CD4-positive, alpha-beta T cell treated with Interleukin-15 for 4 hours (primary cell): Measurements from ENCODE around the gene CCDC74B.
A peak's percentile ranks its signal among the peaks of the same experiment; 100 is the strongest.
"Not testable (repeated sequence)": the region's sequence is repeated elsewhere in the genome, so short reads cannot be mapped to it uniquely, and the experiment has no call there.

Experiments
- DNase-seq: peaks from one replicate; pipeline ENCODE4 v3.0.0-alpha.2; 2020; ENCODE audit warnings: low spot score

The CCDC74B gene

GRCh38 chr2:130145006-130145414 lies at the start of gene CCDC74B:
TSS of gene CCDC74B (minus strand) at chr2:130145112. CDS start at chr2:130144996, 116 bp downstream.
- peak; percentile 54 for DNase-seq

GRCh38 chr2:130193824-130194223 lies 48.9 kb upstream of the CCDC74B start:
- not testable (repeated sequence) for DNase-seq

GRCh38 chr2:130192451-130192850 lies 47.5 kb upstream of the CCDC74B start:
- not testable (repeated sequence) for DNase-seq

GRCh38 chr2:130191319-130191718 lies 46.4 kb upstream of the CCDC74B start:
- DNase-seq, result not testable (repeated sequence)

- no peak for DNase-seq
These were observed 45.3 kb upstream of the CCDC74B start for GRCh38 chr2:130190237-130190636.

GRCh38 chr2:130188958-130189357 lies 44.0 kb upstream of the CCDC74B start:
- not testable (repeated sequence) for DNase-seq

- not testable (repeated sequence) for DNase-seq
These were observed 43.2 kb upstream of the CCDC74B start for GRCh38 chr2:130187859-130188792.

GRCh38 chr2:130187268-130187667 lies 42.4 kb upstream of the CCDC74B start:
- no peak for DNase-seq

- DNase-seq, result no peak
These were observed 41.5 kb upstream of the CCDC74B start for GRCh38 chr2:130186391-130186790.

- DNase-seq, result no peak
These were observed 41.0 kb upstream of the CCDC74B start for GRCh38 chr2:130185896-130186295.

GRCh38 chr2:130185436-130185835 lies 40.5 kb upstream of the CCDC74B start:
- no peak for DNase-seq

- DNase-seq, result no peak
These were observed 38.8 kb upstream of the CCDC74B start for GRCh38 chr2:130183512-130184373.

GRCh38 chr2:130182826-130183511 lies 38.1 kb upstream of the CCDC74B start:
- DNase-seq, result not testable (repeated sequence)

- peak; percentile 91 for DNase-seq
These were observed 37.2 kb upstream of the CCDC74B start, which contains the start of gene MZT2B for GRCh38 chr2:130181880-130182682. TSS of gene MZT2B (plus strand) at chr2:130182262. CDS start at chr2:130182283, 21 bp downstream.

- DNase-seq, result peak; percentile 98
These were observed 36.5 kb upstream of the CCDC74B start, which contains the start of gene SMPD4 for GRCh38 chr2:130181325-130181879. TSS of gene SMPD4 (minus strand) at chr2:130181602. CDS start at chr2:130176592, 5,010 bp downstream.

GRCh38 chr2:130180404-130181324 lies 35.8 kb upstream of the CCDC74B start:
- not testable (repeated sequence) for DNase-seq

GRCh38 chr2:130174866-130175265 lies 30.0 kb upstream of the CCDC74B start:
- DNase-seq, result not testable (repeated sequence)

- no peak for DNase-seq
These were observed 25.0 kb upstream of the CCDC74B start for GRCh38 chr2:130169896-130170295.

GRCh38 chr2:130169163-130169562 lies 24.3 kb upstream of the CCDC74B start:
- DNase-seq, result not testable (repeated sequence)
